HepG2 (cell line): Measurements from ENCODE around the gene FKBP10. TPM values are rescaled to one million over a fixed set of nuclear protein-coding genes. Genes with fewer than 3 reads are reported as not detected.

Experiments
- HMG20A ChIP-seq: IDR thresholded peaks from 2 replicates; pipeline ENCODE4 v1.6.1; 2016; ENCODE audit warnings: borderline replicate concordance
- HNF1B ChIP-seq: sonication (generic); formaldehyde crosslinking; IDR thresholded peaks from 2 replicates; pipeline ENCODE4 v1.5.1; 2020; ENCODE audit warnings: mild to moderate bottlenecking, moderate library complexity, missing genetic modification reagents
- LCORL ChIP-seq, 2 experiments: fragments of 450-650 bp in 1 of 2; sonication (generic) in 1 of 2; formaldehyde crosslinking in 1 of 2; IDR thresholded peaks; 2 replicates each; pipeline versions ENCODE4 v1.5.0 to v1.6.1; 2017 to 2020; ENCODE audit warnings: antibody characterized with exemption in 1 of 2, missing genetic modification reagents in 1 of 2
- MXD1 ChIP-seq: sonication (generic); formaldehyde crosslinking; IDR thresholded peaks from 2 replicates; pipeline ENCODE4 v1.4.0; 2020; ENCODE audit warnings: mild to moderate bottlenecking, missing genetic modification reagents
- ZNF407 ChIP-seq: sonication (generic); formaldehyde crosslinking; IDR thresholded peaks from one replicate; pipeline ENCODE4 v1.5.1; 2020; ENCODE audit warnings: mild to moderate bottlenecking, missing genetic modification reagents; ENCODE audit errors: not compliant biosample characterization
- ZNF619 ChIP-seq: sonication (generic); formaldehyde crosslinking; IDR thresholded peaks from 2 replicates; pipeline ENCODE4 v1.4.0; 2020; ENCODE audit warnings: mild to moderate bottlenecking, missing genetic modification reagents
- polyA plus RNA-seq, 8 experiments: library from polyadenylated mRNA; depleted of rRNA in 3 of 8; stranded (reverse) in 7 of 8; unstranded in 1 of 8; fragments of >200 nt; fragmentation: Illumina TruSeq in 4 of 8; extraction: Trizol in 4 of 8; gene quantifications; 2 replicates each; pipeline versions ENCODE4 v1.2.1 to v1.2.3, GENCODE V29; 2011 to 2016; ENCODE audit warnings: low read depth in 4 of 8, missing spikeins in 1 of 8, mixed read lengths in 1 of 8; ENCODE audit not compliant: insufficient read depth in 1 of 8
- total RNA-seq, 5 experiments: library from RNA; depleted of rRNA; stranded (reverse); fragments of >200 nt; fragmentation: Illumina TruSeq; extraction: Trizol; gene quantifications; 2 replicates each; pipeline ENCODE4 v1.2.3, GENCODE V29; 2016; ENCODE audit warnings: low read depth in 1 of 5
- TF ChIP-seq, protein P1 (sequence below): sonication (generic); formaldehyde crosslinking; IDR thresholded peaks from 2 replicates; pipeline ENCODE4 v1.4.0; 2020; ENCODE audit warnings: mild to moderate bottlenecking, missing genetic modification reagents
- TF ChIP-seq, protein P2 (sequence below): sonication (generic); formaldehyde crosslinking; IDR thresholded peaks from 2 replicates; pipeline ENCODE4 v1.5.1; 2020; ENCODE audit warnings: mild to moderate bottlenecking, missing genetic modification reagents, moderate library complexity

The FKBP10 gene
- total and polyA plus RNA-seq, 2 of the 13 experiments (the other 11 are each of a cell fraction or from before 2014, with no cell fraction given) = 149 to 573 TPM

DNA sequence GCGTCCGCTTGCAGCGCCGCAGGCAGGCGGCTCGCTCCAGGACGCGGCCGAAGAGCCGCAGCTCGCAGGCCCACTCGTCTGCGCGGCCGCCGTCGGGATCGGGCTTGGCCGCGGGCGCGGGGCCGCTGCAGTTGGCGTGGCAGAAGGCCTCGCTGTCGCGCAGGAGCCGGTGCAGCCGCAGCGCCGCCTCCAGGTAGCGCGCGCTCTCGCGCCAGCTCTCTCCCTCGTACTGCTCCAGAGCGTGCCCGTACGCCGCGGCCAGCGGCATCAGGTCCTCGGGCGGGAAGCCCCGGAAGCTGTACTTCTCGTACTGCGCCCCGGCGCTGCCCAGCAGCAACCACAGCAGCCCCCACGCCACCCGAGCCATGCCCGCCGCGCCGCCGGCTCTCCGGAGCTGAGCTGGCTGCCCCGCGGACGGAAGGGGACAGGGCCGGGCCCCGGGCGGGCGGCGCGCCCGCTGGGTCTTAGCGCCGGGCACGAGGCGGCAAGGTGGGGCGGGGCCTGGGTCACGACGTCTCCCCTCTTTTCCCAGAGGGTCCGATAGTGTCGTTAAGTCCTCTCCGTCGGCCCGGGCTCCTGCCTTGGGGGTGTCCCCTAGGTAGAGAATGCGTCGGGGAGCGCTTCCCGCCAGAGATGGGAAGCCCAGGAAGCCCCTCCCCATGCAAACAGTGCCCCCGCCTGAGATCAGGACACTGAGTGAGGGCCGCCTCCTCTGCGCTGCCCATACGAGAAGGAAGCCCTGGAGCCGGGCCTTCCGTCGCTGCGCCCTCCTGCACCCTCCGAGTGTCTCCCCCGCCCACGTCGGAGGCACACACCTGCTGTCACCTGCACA is 1.0 kb upstream of the FKBP10 start, which contains the start of gene P3H4 (continued):
- TF ChIP-seq ZNF407 (CRISPR knock-in tag) = peak; percentile 75
- TF ChIP-seq MXD1 (CRISPR knock-in tag) = peak; percentile 92
- TF ChIP-seq LCORL (IDR thresholded peaks at IDR 0.05) = no peak
- TF ChIP-seq LCORL (CRISPR knock-in tag; IDR thresholded peaks at IDR 0.05) = peak; percentile 54; the same call in 1 of the 2 replicates
- TF ChIP-seq ZNF619 (CRISPR knock-in tag) = no peak
- TF ChIP-seq, protein P1, sequence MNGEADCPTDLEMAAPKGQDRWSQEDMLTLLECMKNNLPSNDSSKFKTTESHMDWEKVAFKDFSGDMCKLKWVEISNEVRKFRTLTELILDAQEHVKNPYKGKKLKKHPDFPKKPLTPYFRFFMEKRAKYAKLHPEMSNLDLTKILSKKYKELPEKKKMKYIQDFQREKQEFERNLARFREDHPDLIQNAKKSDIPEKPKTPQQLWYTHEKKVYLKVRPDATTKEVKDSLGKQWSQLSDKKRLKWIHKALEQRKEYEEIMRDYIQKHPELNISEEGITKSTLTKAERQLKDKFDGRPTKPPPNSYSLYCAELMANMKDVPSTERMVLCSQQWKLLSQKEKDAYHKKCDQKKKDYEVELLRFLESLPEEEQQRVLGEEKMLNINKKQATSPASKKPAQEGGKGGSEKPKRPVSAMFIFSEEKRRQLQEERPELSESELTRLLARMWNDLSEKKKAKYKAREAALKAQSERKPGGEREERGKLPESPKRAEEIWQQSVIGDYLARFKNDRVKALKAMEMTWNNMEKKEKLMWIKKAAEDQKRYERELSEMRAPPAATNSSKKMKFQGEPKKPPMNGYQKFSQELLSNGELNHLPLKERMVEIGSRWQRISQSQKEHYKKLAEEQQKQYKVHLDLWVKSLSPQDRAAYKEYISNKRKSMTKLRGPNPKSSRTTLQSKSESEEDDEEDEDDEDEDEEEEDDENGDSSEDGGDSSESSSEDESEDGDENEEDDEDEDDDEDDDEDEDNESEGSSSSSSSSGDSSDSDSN (CRISPR knock-in tag) = peak; percentile 97
- TF ChIP-seq, protein P2, sequence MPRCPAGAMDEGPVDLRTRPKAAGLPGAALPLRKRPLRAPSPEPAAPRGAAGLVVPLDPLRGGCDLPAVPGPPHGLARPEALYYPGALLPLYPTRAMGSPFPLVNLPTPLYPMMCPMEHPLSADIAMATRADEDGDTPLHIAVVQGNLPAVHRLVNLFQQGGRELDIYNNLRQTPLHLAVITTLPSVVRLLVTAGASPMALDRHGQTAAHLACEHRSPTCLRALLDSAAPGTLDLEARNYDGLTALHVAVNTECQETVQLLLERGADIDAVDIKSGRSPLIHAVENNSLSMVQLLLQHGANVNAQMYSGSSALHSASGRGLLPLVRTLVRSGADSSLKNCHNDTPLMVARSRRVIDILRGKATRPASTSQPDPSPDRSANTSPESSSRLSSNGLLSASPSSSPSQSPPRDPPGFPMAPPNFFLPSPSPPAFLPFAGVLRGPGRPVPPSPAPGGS (CRISPR knock-in tag) = peak; percentile 97; the same call in 1 of the 2 replicates
- no peak for TF ChIP-seq HNF1B (CRISPR knock-in tag)
- TF ChIP-seq HMG20A (CRISPR knock-in tag) = no peak
